Pancreas (tissue), 10 donors: ENCODE measurements around the gene CNOT4. TPM values are rescaled to one million over a fixed set of nuclear protein-coding genes. Genes with fewer than 3 reads are reported as not detected.

Experiments used
- ATAC-seq, 4 donors: fragments of 200-7000 bp; cut with Tn5 transposase; one replicate each; pipeline versions ENCODE4 v1.8.0 to v1.9.1; 2020; ENCODE audit warnings: mild to moderate bottlenecking in 4 of 4, moderate library complexity in 4 of 4
- DNase-seq, 6 donors: peaks; one replicate each; pipeline ENCODE4 v3.0.0-alpha.2; 2020
- FAIRE-seq: peaks from 2 replicates; lab custom pipeline; 2012; peaks lifted over from hg19 to GRCh38; lab: Jason Lieb, UNC
- H3K27ac ChIP-seq, 4 donors: fragments of 200-600 bp; sonication (generic); 1 replicate in 3 of 4; 2 replicates in 1 of 4; pipeline versions ENCODE4 v1.5.0 to v1.8.0; 2020
- H3K27me3 ChIP-seq, 4 donors: fragments of 200-600 bp; one replicate each; pipeline ENCODE4 v1.8.0; 2021
- H3K36me3 ChIP-seq, 3 donors: fragments of 200-600 bp; sonication (generic) in 1 of 3; one replicate each; pipeline versions ENCODE4 v1.5.0 to v1.8.0; 2020 to 2021
- H3K4me1 ChIP-seq, 3 donors: fragments of 200-600 bp; one replicate each; pipeline ENCODE4 v1.8.0; 2021
- H3K4me3 ChIP-seq, 4 donors: fragments of 200-600 bp; sonication (generic) in 2 of 4; one replicate each; pipeline versions ENCODE4 v1.5.0 to v1.8.0; 2020 to 2021
- H3K9me3 ChIP-seq, 4 donors: fragments of 200-600 bp; one replicate each; pipeline ENCODE4 v1.8.0; 2021
- WGBS, 2 donors: extraction: QIAGEN DNeasy Blood & Tissue Kit; methylation state at CpG; one replicate each; pipeline ENCODE4 v1.1.7; 2013; 5-methylcytosine and 5-hydroxymethylcytosine counted together
- intact Hi-C, 3 donors: fragments of 100-400 bp; cut with DNase I; formaldehyde crosslinking; loops; one replicate each; pipeline versions ENCODE4 v1.11.1 to v1.14.2; 2022
- polyA plus RNA-seq, 2 donors: library from polyadenylated mRNA; stranded (reverse); fragments of 200-250 nt; gene quantifications; one replicate each; pipeline ENCODE4 v1.2.3, GENCODE V29; 2013
- total RNA-seq, 6 donors: library from RNA; stranded (reverse); fragmentation: NEBNext Ultra II Directional in 4 of 6; extraction: Animal tissue kit (Norgen Biotek cat#: 25700) in 4 of 6; gene quantifications; one replicate each; pipeline versions ENCODE4 v1.2.1 to v1.2.4, GENCODE V29; 2021 to 2023
- TF ChIP-seq, protein P1 (sequence below), 4 donors: fragments of 200-600 bp; sonication (generic) in 3 of 4; IDR thresholded peaks; one replicate each; pipeline versions ENCODE4 v1.5.0 to v1.8.0; 2021; ENCODE audit warnings: antibody characterized with exemption in 4 of 4
- donor health status: healthy with polysubstance abuse.
- donor health status: DM: no; HTN: no; CAD: no; lungs with moderate emphysema.
- donor health status: DM: no; HTN: no; CAD: no.
- donor health status: control.
- donor health status: control.
- donor health status: Bipolar disorder and iron deficiency.
- donor health status: DM: yes; HTN: yes; CAD: no.
- donor health status: DM: no; HTN: no; CAD: no.
- donor health status: DM: no; HTN: no; CAD: no.
- donor health status: DM: yes; HTN: yes; CAD: no.

Gene CNOT4
- total and polyA plus RNA-seq, 8 donors = 5.5 to 15.0 (median 10.3) TPM

DNA sequence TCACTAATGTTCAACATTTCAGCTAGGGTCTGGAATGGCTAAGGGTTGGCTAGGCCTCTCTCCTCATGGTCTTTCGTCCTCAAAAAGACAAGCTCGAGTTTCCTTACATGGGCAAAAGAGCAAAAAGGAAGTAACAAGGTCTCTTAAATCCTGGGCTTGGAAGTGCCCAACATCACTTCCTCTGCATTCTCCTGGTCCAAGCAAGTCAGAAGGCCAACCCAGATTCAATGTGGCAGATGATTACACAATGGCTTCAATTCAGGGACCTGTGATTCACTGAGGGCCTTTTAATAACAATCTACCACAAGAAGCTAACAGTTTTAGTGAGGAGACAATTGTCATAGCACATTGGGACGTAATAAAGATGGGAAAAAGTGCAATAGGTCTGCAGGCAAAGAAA is 43.4 kb upstream of the CNOT4 start:
- FAIRE-seq (no peak), DNase-seq (no peak), ATAC-seq (no peak)
- no peaks in the 10 kb centered on the region for H3K4me1 ChIP-seq
- H3K27ac ChIP-seq = no peak overlapping the region
- 75 to 89% methylated on average over 3 of the region's 3 CpGs for WGBS, 2 donors
- intact Hi-C loops = no loop called here
- H3K27me3 ChIP-seq = no peaks in the 10 kb centered on the region
- H3K9me3 ChIP-seq = no peaks in the 10 kb centered on the region
- TF ChIP-seq, protein P1, sequence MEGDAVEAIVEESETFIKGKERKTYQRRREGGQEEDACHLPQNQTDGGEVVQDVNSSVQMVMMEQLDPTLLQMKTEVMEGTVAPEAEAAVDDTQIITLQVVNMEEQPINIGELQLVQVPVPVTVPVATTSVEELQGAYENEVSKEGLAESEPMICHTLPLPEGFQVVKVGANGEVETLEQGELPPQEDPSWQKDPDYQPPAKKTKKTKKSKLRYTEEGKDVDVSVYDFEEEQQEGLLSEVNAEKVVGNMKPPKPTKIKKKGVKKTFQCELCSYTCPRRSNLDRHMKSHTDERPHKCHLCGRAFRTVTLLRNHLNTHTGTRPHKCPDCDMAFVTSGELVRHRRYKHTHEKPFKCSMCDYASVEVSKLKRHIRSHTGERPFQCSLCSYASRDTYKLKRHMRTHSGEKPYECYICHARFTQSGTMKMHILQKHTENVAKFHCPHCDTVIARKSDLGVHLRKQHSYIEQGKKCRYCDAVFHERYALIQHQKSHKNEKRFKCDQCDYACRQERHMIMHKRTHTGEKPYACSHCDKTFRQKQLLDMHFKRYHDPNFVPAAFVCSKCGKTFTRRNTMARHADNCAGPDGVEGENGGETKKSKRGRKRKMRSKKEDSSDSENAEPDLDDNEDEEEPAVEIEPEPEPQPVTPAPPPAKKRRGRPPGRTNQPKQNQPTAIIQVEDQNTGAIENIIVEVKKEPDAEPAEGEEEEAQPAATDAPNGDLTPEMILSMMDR (IDR thresholded peaks at IDR 0.05) = no peak
- H3K4me3 ChIP-seq = no peak overlapping the region
- no peaks in the 10 kb centered on the region for H3K36me3 ChIP-seq

DNA sequence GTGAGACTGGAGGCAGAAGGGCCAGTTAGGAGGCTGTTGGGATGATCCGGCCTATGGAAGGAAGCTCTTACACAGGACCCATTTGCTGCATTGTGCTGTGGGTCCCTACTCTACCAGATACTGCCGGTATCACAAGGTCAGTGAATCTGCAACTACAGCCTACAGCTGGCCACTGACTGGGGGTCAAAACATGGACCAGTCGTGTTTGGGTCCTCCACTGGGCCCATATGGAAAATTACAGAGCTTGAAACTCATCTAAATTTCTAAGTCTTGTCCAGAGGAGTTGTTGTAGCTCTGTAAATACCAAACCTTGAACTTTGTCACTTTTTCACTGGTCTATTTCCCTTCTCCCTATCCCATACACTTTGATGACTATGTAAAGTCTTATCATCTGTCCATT is 42.2 kb upstream of the CNOT4 start:
- Histone ChIP-seq H3K27me3 (no peaks in the 10 kb centered on the region), H3K4me1 (no peaks in the 10 kb centered on the region), H3K4me3 (no peak overlapping the region), H3K36me3 (no peaks in the 10 kb centered on the region), H3K27ac (no peak overlapping the region), H3K9me3 (no peaks in the 10 kb centered on the region)
- no peak for FAIRE-seq
- ATAC-seq = no peak
- intact Hi-C loops = no loop called here
- 37 to 69% methylated on average over 3 of the region's 3 CpGs for WGBS, 2 donors
- TF ChIP-seq, protein P1 (IDR thresholded peaks at IDR 0.05) = no peak
- DNase-seq = no peak

DNA sequence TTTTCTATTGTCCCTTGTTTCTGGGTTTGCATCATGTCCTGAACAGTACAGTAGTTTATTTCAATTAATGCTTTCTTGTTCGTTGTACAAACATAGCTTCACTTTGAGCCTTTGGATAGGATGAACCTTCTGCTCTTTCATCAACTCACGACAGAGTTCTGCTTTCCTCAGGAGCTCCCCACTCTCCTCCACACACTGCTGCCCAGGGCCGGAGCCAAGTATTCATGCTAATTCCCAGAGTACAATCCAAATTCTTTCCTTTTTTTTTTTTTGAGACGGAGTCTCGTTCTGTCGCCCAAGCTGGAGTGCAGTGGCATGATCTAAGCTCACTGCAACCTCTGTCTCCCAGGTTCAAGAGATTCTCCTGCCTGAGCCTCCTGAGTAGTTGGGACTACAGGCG is 40.3 kb upstream of the CNOT4 start:
- Histone ChIP-seq H3K4me3 (no peak overlapping the region), H3K36me3 (no peaks in the 10 kb centered on the region), H3K27ac (no peak overlapping the region), H3K9me3 (no peaks in the 10 kb centered on the region), H3K27me3 (no peaks in the 10 kb centered on the region), H3K4me1 (no peaks in the 10 kb centered on the region)
- no peak for FAIRE-seq
- no peak for ATAC-seq
- WGBS, 2 donors = 70 to 75% methylated on average over 7 of the region's 7 CpGs
- no peak for DNase-seq
- TF ChIP-seq, protein P1 (IDR thresholded peaks at IDR 0.05) = no peak
- intact Hi-C loops = no loop called here

DNA sequence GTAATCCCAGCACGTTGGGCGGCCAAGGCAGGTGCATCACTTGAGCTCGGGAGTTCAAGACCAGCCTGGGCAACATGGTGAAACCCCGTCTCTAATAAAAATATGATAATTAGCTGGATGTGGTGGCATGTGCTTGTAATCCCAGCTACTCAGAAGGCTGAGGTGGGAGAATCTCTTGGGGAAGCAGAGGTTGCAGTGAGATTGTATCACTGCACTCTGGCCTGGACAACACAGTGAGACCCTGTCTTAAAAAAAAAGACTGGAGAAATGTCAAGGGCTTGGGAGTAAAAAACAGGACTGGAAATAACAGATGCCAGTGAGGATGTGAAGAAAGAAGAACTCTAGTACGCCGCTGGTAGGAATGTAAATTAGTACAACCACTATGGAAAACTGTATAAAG is 31.1 kb upstream of the CNOT4 start:
- no peaks in the 10 kb centered on the region for H3K36me3 ChIP-seq
- intact Hi-C loops = no loop called here
- WGBS, 2 donors = 89 to 93% methylated on average over 6 of the region's 6 CpGs
- ATAC-seq (no peak), FAIRE-seq (no peak), DNase-seq (no peak)
- no peak overlapping the region for H3K4me3 ChIP-seq
- H3K9me3 ChIP-seq = no peaks in the 10 kb centered on the region
- TF ChIP-seq, protein P1 (IDR thresholded peaks at IDR 0.05) = no peak
- H3K27me3 ChIP-seq = no peaks in the 10 kb centered on the region
- H3K4me1 ChIP-seq = no peaks in the 10 kb centered on the region
- no peak overlapping the region for H3K27ac ChIP-seq

DNA sequence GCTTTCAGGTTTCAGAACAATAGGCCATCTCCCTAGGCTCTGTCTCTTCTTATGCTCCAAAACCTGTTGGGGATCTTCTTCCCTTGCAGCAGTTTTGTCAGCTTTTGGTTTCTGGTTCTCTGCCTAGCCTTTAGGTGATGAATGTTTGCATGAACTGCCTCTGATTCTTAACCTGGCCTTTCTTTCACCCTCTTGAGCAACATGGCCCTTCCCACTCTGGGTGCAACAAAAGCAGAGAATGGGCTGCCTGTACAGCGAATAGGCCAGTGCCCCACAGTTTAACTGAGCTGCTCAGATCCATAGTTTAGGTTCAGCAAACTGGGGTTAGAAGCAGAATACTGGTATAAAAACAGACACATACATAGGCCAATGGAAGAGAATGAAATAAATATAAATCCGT is 29.7 kb upstream of the CNOT4 start:
- no peak for ATAC-seq
- no peaks in the 10 kb centered on the region for H3K4me1 ChIP-seq
- no peak for FAIRE-seq
- DNase-seq = no peak
- H3K36me3 ChIP-seq = no peaks in the 10 kb centered on the region
- H3K27ac ChIP-seq = no peak overlapping the region
- H3K9me3 ChIP-seq = no peaks in the 10 kb centered on the region
- H3K27me3 ChIP-seq = no peaks in the 10 kb centered on the region
- no peak overlapping the region for H3K4me3 ChIP-seq
- 80 to 90% methylated on average over 2 of the region's 2 CpGs for WGBS, 2 donors
- intact Hi-C loops = no loop called here
- TF ChIP-seq, protein P1 (IDR thresholded peaks at IDR 0.05) = no peak
